Duodenal mucosa (tissue), 2 donors: ENCODE results near the gene XAF1.

Experiments
- H3K27ac ChIP-seq: one replicate; pipeline ENCODE4 v1.7.0; 2013; ENCODE audit warnings: low read depth, low read length
- H3K27me3 ChIP-seq, 2 donors: one replicate each; pipeline ENCODE4 v1.7.0; 2013; ENCODE audit warnings: low read length in 2 of 2, control low read depth in 1 of 2; ENCODE audit not compliant: insufficient read depth in 2 of 2, control insufficient read depth in 1 of 2
- H3K36me3 ChIP-seq, 2 donors: one replicate each; pipeline ENCODE4 v1.7.0; 2013; ENCODE audit warnings: low read length in 2 of 2, control low read depth in 1 of 2; ENCODE audit not compliant: insufficient read depth in 2 of 2, control insufficient read depth in 1 of 2
- H3K4me1 ChIP-seq, 2 donors: one replicate each; pipeline ENCODE4 v1.7.0; 2013; ENCODE audit warnings: low read length in 2 of 2, control low read depth in 1 of 2; ENCODE audit not compliant: insufficient read depth in 2 of 2, control insufficient read depth in 1 of 2
- H3K4me3 ChIP-seq, 2 donors: one replicate each; pipeline ENCODE4 v1.7.0; 2013; ENCODE audit warnings: low read length in 2 of 2, low read depth in 1 of 2
- H3K9ac ChIP-seq, 2 donors: one replicate each; pipeline ENCODE4 v1.7.0; 2013; ENCODE audit warnings: low read length in 2 of 2, low read depth in 1 of 2
- H3K9me3 ChIP-seq, 2 donors: one replicate each; pipeline ENCODE4 v1.7.0; 2013; ENCODE audit warnings: low read length in 2 of 2, control low read depth in 1 of 2; ENCODE audit not compliant: control insufficient read depth in 1 of 2

The XAF1 gene

GRCh38 chr17:6755731-6756184 is at the start of gene XAF1:
Gene XAF1 (plus strand): TSS chr17:6756046. CDS start chr17:6756079, 33 bp downstream.
- Histone ChIP-seq H3K27ac (peak within 1 kb of the TSS; percentile 78), H3K27me3 (no peaks in the 10 kb centered on the region), H3K9ac (peak within 1 kb of the TSS; percentile 73 to 88)

GRCh38 chr17:6706499-6706898 is 49.3 kb upstream of the XAF1 start:
- H3K27ac ChIP-seq = no peak overlapping the region
- H3K4me3 ChIP-seq = no peak overlapping the region
- H3K9me3 ChIP-seq = no peaks in the 10 kb centered on the region
- H3K9ac ChIP-seq = no peak overlapping the region
- peaks cover 0 to 5% of the 10 kb centered on the region in 2 donors for H3K27me3 ChIP-seq
- H3K4me1 ChIP-seq = no peaks in the 10 kb centered on the region
- no peaks in the 10 kb centered on the region for H3K36me3 ChIP-seq

More at GRCh38 chr17:6755731-6756184, at the start of gene XAF1:
- peaks cover 10 to 33% of the 10 kb centered on the region in 2 donors for H3K4me1 ChIP-seq
- H3K36me3 ChIP-seq = peaks cover 11 to 18% of the 10 kb centered on the region in 2 donors
- H3K9me3 ChIP-seq = no peaks in the 10 kb centered on the region
- H3K4me3 ChIP-seq = peak within 1 kb of the TSS; percentile 89 to 91

- no peak overlapping the region for H3K4me3 ChIP-seq
- no peak overlapping the region for H3K27ac ChIP-seq
Measured at GRCh38 chr17:6706996-6707395, 48.9 kb upstream of the XAF1 start.

GRCh38 chr17:6708357-6708961 is 47.4 kb upstream of the XAF1 start:
- no peaks in the 10 kb centered on the region for H3K4me1 ChIP-seq
- peaks cover 16 to 17% of the 10 kb centered on the region in 2 donors for H3K27me3 ChIP-seq
- H3K27ac ChIP-seq = no peak overlapping the region
- H3K36me3 ChIP-seq = no peaks in the 10 kb centered on the region
- H3K4me3 ChIP-seq = no peak overlapping the region
- H3K9me3 ChIP-seq = no peaks in the 10 kb centered on the region
- no peak overlapping the region for H3K9ac ChIP-seq

More at GRCh38 chr17:6706996-6707395, 48.9 kb upstream of the XAF1 start:
- Histone ChIP-seq H3K36me3 (no peaks in the 10 kb centered on the region), H3K9me3 (no peaks in the 10 kb centered on the region), H3K4me1 (no peaks in the 10 kb centered on the region), H3K9ac (no peak overlapping the region), H3K27me3 (peaks cover 3 to 7% of the 10 kb centered on the region in 2 donors)

GRCh38 chr17:6710317-6710716 is 45.5 kb upstream of the XAF1 start:
- H3K9ac ChIP-seq = no peak overlapping the region
- no peak overlapping the region for H3K27ac ChIP-seq
- no peaks in the 10 kb centered on the region for H3K9me3 ChIP-seq
- H3K36me3 ChIP-seq = no peaks in the 10 kb centered on the region
- H3K4me3 ChIP-seq = no peak overlapping the region
- peaks cover 26% of the 10 kb centered on the region in 2 donors for H3K27me3 ChIP-seq
- no peaks in the 10 kb centered on the region for H3K4me1 ChIP-seq

- H3K27me3 ChIP-seq = peaks cover 26 to 29% of the 10 kb centered on the region in 2 donors
- no peak overlapping the region for H3K9ac ChIP-seq
- H3K36me3 ChIP-seq = no peaks in the 10 kb centered on the region
- H3K4me1 ChIP-seq = no peaks in the 10 kb centered on the region
- H3K4me3 ChIP-seq = no peak overlapping the region
- no peaks in the 10 kb centered on the region for H3K9me3 ChIP-seq
- no peak overlapping the region for H3K27ac ChIP-seq
Measured at GRCh38 chr17:6711081-6711674, 44.7 kb upstream of the XAF1 start.

GRCh38 chr17:6711681-6712057 is 44.2 kb upstream of the XAF1 start:
- Histone ChIP-seq H3K9me3 (no peaks in the 10 kb centered on the region), H3K4me3 (no peak overlapping the region), H3K36me3 (no peaks in the 10 kb centered on the region), H3K27ac (no peak overlapping the region), H3K4me1 (no peaks in the 10 kb centered on the region), H3K9ac (no peak overlapping the region), H3K27me3 (peaks cover 23 to 29% of the 10 kb centered on the region in 2 donors)

- Histone ChIP-seq H3K4me1 (no peaks in the 10 kb centered on the region), H3K36me3 (no peaks in the 10 kb centered on the region), H3K9ac (no peak overlapping the region), H3K27ac (no peak overlapping the region), H3K9me3 (no peaks in the 10 kb centered on the region), H3K4me3 (no peak overlapping the region), H3K27me3 (peaks cover 21 to 29% of the 10 kb centered on the region in 2 donors)
Measured at GRCh38 chr17:6712058-6712853, 43.6 kb upstream of the XAF1 start.

GRCh38 chr17:6712854-6713129 is 43.1 kb upstream of the XAF1 start:
- Histone ChIP-seq H3K4me3 (no peak overlapping the region), H3K27me3 (peaks cover 21 to 29% of the 10 kb centered on the region in 2 donors)

More at GRCh38 chr17:6712854-6713129, 43.1 kb upstream of the XAF1 start:
- H3K9ac ChIP-seq = no peak overlapping the region
- H3K4me1 ChIP-seq = no peaks in the 10 kb centered on the region
- H3K36me3 ChIP-seq = no peaks in the 10 kb centered on the region
- no peak overlapping the region for H3K27ac ChIP-seq
- H3K9me3 ChIP-seq = no peaks in the 10 kb centered on the region
